Measurements from ENCODE around the gene PRXL2C.
"Not testable (repeated sequence)": the region's sequence is repeated elsewhere in the genome, so short reads cannot be mapped to it uniquely, and the experiment has no call there.

PRXL2C gene, protein sequence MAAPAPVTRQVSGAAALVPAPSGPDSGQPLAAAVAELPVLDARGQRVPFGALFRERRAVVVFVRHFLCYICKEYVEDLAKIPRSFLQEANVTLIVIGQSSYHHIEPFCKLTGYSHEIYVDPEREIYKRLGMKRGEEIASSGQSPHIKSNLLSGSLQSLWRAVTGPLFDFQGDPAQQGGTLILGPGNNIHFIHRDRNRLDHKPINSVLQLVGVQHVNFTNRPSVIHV

GRCh38 chr9:96655198-96655851 is at the start of gene PRXL2C:
Gene PRXL2C (minus strand): TSS chr9:96655317. CDS start chr9:96655281, 36 bp downstream.
- TF ChIP-seq, protein P1, sequence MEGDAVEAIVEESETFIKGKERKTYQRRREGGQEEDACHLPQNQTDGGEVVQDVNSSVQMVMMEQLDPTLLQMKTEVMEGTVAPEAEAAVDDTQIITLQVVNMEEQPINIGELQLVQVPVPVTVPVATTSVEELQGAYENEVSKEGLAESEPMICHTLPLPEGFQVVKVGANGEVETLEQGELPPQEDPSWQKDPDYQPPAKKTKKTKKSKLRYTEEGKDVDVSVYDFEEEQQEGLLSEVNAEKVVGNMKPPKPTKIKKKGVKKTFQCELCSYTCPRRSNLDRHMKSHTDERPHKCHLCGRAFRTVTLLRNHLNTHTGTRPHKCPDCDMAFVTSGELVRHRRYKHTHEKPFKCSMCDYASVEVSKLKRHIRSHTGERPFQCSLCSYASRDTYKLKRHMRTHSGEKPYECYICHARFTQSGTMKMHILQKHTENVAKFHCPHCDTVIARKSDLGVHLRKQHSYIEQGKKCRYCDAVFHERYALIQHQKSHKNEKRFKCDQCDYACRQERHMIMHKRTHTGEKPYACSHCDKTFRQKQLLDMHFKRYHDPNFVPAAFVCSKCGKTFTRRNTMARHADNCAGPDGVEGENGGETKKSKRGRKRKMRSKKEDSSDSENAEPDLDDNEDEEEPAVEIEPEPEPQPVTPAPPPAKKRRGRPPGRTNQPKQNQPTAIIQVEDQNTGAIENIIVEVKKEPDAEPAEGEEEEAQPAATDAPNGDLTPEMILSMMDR (IDR thresholded peaks at IDR 0.05; ENCODE audit: insufficient read depth, missing control alignments), result no peak
- peak; percentile 40 for DNase-seq (ENCODE audit: insufficient read length, low spot score)
- FAIRE-seq, result no peak

DNA sequence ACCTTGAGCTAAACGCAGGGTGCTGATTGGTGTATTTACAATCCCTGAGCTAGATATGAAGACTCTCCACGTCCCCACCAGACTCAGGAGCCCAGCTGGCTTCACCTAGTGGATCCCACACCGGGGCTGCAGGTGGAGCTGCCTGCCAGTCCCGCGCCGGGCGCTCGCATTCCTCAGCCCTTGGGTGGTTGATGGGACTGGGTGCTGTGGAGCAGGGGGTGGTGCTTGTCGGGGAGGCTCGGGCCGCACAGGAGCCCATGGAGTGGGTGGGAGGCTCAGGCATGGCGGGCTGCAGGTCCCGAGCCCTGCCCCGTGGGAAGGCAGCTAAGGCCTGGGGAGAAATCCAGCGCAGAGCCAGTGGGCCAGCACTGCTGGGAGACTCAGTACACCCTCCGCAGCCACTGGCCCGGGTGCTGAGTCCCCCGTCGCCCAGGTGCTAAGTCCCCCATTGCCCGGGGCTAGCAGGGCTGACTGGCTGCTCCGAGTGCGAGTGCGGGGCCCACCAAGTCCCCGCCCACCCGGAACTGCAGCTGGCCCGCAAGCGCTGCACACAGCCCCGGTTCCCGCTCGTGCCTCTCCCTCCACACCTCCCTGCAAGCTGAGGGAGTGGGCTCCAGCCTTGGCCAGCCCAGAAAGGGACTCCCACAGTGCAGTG is 45.7 kb upstream of the PRXL2C start:
- not testable (repeated sequence) for FAIRE-seq; DNase-seq (ENCODE audit: insufficient read length, low spot score)

DNA sequence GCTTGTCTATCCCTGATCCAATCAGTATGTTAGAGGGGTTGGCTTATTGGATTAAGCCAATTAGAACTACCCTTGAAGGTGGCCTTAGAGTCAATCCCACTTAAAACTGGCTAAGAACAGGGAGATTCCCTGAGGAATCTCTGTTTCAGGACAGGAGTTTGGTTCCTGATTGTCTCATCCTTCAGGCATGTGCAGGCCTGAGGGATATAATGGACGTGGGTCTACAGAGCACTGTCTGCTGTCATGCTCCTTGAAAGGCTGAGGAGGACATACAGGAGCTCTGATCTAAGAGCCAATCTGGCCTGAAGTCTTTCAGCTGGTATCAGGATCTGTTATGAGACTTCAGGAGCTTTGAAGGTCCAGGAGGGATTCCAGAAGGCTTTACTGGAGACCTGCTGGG is 36.2 kb upstream of the PRXL2C start:
- TF ChIP-seq, protein P1 (IDR thresholded peaks at IDR 0.05; ENCODE audit: insufficient read depth, missing control alignments), result no peak
- FAIRE-seq (no peak), DNase-seq (ENCODE audit: insufficient read length, low spot score) (no peak)

- TF ChIP-seq, protein P1 (IDR thresholded peaks at IDR 0.05; ENCODE audit: insufficient read depth, missing control alignments), result no peak
- DNase-seq (ENCODE audit: insufficient read length, low spot score) (no peak), FAIRE-seq (no peak)
These were observed 33.8 kb upstream of the PRXL2C start for GRCh38 chr9:96688745-96689464.

DNA sequence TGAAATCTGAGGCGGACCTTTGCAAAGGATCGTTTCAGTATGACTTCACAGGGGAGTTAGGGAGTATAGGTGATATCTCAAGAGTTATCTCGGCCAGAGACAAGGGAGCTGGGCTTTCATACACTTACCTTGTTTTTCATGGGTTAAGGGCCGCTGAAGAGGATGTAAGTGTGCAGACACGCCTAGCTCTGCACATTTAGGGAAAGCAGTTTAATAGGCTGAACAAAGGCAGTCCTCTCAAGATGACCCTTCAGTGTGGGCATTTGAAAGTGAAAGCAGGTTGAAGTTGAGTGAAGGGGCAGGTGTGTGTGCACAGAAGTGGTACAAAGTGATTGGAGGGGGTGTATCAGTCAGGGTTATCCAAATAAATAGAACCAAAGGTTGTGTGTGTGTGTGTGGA is 33.1 kb upstream of the PRXL2C start:
- DNase-seq (ENCODE audit: insufficient read length, low spot score), result no peak
- TF ChIP-seq, protein P1 (IDR thresholded peaks at IDR 0.05; ENCODE audit: insufficient read depth, missing control alignments), result no peak
- no peak for FAIRE-seq

- TF ChIP-seq, protein P1 (IDR thresholded peaks at IDR 0.05; ENCODE audit: insufficient read depth, missing control alignments), result no peak
- peak; percentile 46 for DNase-seq (ENCODE audit: insufficient read length, low spot score)
These were observed 31.7 kb upstream of the PRXL2C start for GRCh38 chr9:96686638-96687335.

More at GRCh38 chr9:96686638-96687335, 31.7 kb upstream of the PRXL2C start:
- no peak for FAIRE-seq

All from D721Med (cell line).